Measurements from ENCODE around the gene NAALADL2. TPM values are rescaled to one million over a fixed set of nuclear protein-coding genes. Genes with fewer than 3 reads are reported as not detected.

NAALADL2 gene
- total and polyA plus RNA-seq, 2 of the 8 experiments (the other 6 are each of a cell fraction or from before 2014, with no cell fraction given) = 0.12 to 0.22 TPM

- Histone ChIP-seq H3K23ac (ENCODE audit: insufficient read length) (no peak overlapping the region), H3K79me1 (ENCODE audit: low read depth, low read length) (no peaks in the 10 kb centered on the region), H3K4me3 (ENCODE audit: extremely low read depth in 1 of 4, insufficient read depth in 2 of 4, low read depth in 3 of 4, low read length in 4 of 4) (no peak overlapping the region), H4K91ac (replicated peaks; ENCODE audit: insufficient read length, low read length) (no peak overlapping the region), H2BK15ac (ENCODE audit: low read length) (no peak overlapping the region), H4K5ac (ENCODE audit: insufficient read length, low read depth, low read length) (no peak overlapping the region), H3K18ac (ENCODE audit: extremely low read depth, low read length) (no peak overlapping the region), H3K4me2 (ENCODE audit: insufficient read depth in 1 of 2, low read depth in 2 of 2, low read length in 2 of 2) (no peak overlapping the region), H3K56ac (replicated peaks; ENCODE audit: insufficient read length, low read depth, low read length) (no peak overlapping the region), H3K36me3 (ENCODE audit: control insufficient read depth in 2 of 4, insufficient read depth in 4 of 4, low read length in 3 of 4) (no peaks in the 10 kb centered on the region), H2BK120ac (replicated peaks; ENCODE audit: low read depth, low read length) (no peak overlapping the region), H3K4ac (replicated peaks; ENCODE audit: insufficient read length, low read depth, low read length) (no peak overlapping the region), H3K4me1 (replicated peaks in 1 of 4; ENCODE audit: control insufficient read depth in 3 of 4, insufficient read depth in 4 of 4, low read length in 3 of 4) (no peaks in the 10 kb centered on the region), H2AFZ (ENCODE audit: low read length) (no peak overlapping the region), H3K23me2 (ENCODE audit: low read depth, low read length) (no peaks in the 10 kb centered on the region), H2BK20ac (ENCODE audit: low read length) (no peak overlapping the region), H4K20me1 (replicated peaks in 1 of 2; ENCODE audit: control insufficient read depth in 1 of 2, insufficient read depth in 2 of 2, low read length in 2 of 2) (no peaks in the 10 kb centered on the region), H3K79me2 (ENCODE audit: control insufficient read depth in 1 of 2, insufficient read depth in 2 of 2, low read length in 2 of 2) (no peaks in the 10 kb centered on the region), H3K27me3 (replicated peaks in 1 of 4; ENCODE audit: control insufficient read depth in 3 of 4, extremely low read depth in 1 of 4, insufficient read depth in 3 of 4, low read length in 3 of 4) (no peaks in the 10 kb centered on the region), H2AK5ac (ENCODE audit: low read depth, low read length) (no peak overlapping the region), H2BK5ac (ENCODE audit: low read depth, low read length) (no peak overlapping the region), H3K14ac (ENCODE audit: insufficient read length) (no peak overlapping the region), H3K9me3 (ENCODE audit: insufficient read depth in 2 of 2, low read depth in 1 of 2, low read length in 1 of 2) (peaks cover 0 to 3% of the 10 kb centered on the region in 2 experiments; a peak in 2 of 4 replicates), H3K27ac (ENCODE audit: low read depth, low read length) (no peak overlapping the region), H3K9ac (replicated peaks in 1 of 4; ENCODE audit: extremely low read depth in 1 of 4, low read depth in 3 of 4, low read length in 3 of 4) (no peak overlapping the region), H4K8ac (ENCODE audit: extremely low read depth, insufficient read depth, low read length) (no peak overlapping the region), H2BK12ac (ENCODE audit: low read depth, low read length) (no peak overlapping the region)
- DNase-seq (ENCODE audit: low read depth in 1 of 2, low spot score in 2 of 2) (no peak), FAIRE-seq (no peak)
- POLR2A ChIA-PET (ENCODE audit: partially characterized antibody) = no interaction called here
- CTCF ChIA-PET (ENCODE audit: partially characterized antibody) = no interaction called here
- TF ChIP-seq KDM1A (IDR thresholded peaks at IDR 0.05; ENCODE audit: borderline replicate concordance, low read length) (no peak), BRCA1 (IDR thresholded peaks at IDR 0.05; ENCODE audit: low read depth, low read length) (no peak)
Observed at GRCh38 chr3:175554801-175555200, 695.7 kb downstream of the NAALADL2 start.
